Measurements from ENCODE around the gene PAPPA. TPM values are rescaled to one million over a fixed set of nuclear protein-coding genes. Genes with fewer than 3 reads are reported as not detected.

The PAPPA gene
- polyA plus RNA-seq, 1 experiment = 39.9 TPM

DNA sequence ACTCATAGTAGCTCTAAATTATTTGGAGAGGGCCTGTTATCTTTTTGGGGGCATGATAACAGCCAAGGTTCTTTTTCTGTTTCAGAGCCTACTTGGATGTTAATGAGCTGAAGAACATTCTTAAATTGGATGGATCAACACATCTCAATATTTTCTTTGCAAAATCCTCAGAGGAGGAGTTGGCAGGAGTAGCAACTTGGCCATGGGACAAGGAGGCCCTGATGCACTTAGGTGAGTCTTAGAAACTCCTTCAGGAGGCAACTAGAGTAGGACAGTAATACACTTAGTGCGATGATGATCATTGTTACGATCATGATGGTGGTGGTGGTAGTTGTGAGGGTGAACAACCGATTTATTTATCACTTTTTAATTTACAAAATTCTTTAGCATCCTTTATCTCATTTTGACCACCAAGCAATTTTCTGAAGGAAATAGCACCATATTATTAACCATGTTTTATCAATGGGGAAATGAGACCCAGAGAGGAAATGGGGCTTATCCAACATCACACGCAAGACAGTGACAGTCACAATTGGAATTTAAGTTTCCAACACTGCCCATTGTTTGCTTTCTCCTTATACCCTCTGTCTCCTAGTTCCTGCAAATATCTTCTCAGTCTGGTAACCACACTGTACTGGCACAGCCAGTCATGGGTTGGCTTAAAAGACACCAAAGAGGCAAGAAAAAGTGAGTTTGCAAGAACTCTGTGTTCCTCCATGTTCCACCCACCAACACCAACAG is 54.0 kb downstream of the PAPPA start:
- DNase-seq (ENCODE audit: low read depth) = no peak
- TF ChIP-seq, protein P1, sequence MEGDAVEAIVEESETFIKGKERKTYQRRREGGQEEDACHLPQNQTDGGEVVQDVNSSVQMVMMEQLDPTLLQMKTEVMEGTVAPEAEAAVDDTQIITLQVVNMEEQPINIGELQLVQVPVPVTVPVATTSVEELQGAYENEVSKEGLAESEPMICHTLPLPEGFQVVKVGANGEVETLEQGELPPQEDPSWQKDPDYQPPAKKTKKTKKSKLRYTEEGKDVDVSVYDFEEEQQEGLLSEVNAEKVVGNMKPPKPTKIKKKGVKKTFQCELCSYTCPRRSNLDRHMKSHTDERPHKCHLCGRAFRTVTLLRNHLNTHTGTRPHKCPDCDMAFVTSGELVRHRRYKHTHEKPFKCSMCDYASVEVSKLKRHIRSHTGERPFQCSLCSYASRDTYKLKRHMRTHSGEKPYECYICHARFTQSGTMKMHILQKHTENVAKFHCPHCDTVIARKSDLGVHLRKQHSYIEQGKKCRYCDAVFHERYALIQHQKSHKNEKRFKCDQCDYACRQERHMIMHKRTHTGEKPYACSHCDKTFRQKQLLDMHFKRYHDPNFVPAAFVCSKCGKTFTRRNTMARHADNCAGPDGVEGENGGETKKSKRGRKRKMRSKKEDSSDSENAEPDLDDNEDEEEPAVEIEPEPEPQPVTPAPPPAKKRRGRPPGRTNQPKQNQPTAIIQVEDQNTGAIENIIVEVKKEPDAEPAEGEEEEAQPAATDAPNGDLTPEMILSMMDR (IDR thresholded peaks at IDR 0.05; ENCODE audit: insufficient read depth, low read depth, low read length) = no peak
- H3K36me3 ChIP-seq (ENCODE audit: control insufficient read depth, insufficient read depth, low read length) = peaks cover 13% of the 10 kb centered on the region
- H3K4me3 ChIP-seq (ENCODE audit: low read depth, low read length) = no peak overlapping the region
- no peaks in the 10 kb centered on the region for H3K27me3 ChIP-seq (ENCODE audit: control insufficient read depth, insufficient read depth, low read length)
- POLR2A ChIA-PET = no interaction called here
- CTCF ChIA-PET = no interaction called here

GRCh38 chr9:116208417-116209232 is 55.0 kb downstream of the PAPPA start:
- H3K4me3 ChIP-seq (ENCODE audit: low read depth, low read length) = no peak overlapping the region
- no peaks in the 10 kb centered on the region for H3K27me3 ChIP-seq (ENCODE audit: control insufficient read depth, insufficient read depth, low read length)
- TF ChIP-seq, protein P1 (IDR thresholded peaks at IDR 0.05; ENCODE audit: insufficient read depth, low read depth, low read length) = peak; percentile 46
- H3K36me3 ChIP-seq (ENCODE audit: control insufficient read depth, insufficient read depth, low read length) = peaks cover 16% of the 10 kb centered on the region
- POLR2A ChIA-PET = no interaction called here
- CTCF ChIA-PET = interaction anchor here (0.6 to 1.9 kb wide), 5 partner anchors 133 to 616 kb away, joined by 3 to 10 read pairs (median 4); no protein-coding TSS in a partner anchor
- DNase-seq (ENCODE audit: low read depth) = no peak

DNA sequence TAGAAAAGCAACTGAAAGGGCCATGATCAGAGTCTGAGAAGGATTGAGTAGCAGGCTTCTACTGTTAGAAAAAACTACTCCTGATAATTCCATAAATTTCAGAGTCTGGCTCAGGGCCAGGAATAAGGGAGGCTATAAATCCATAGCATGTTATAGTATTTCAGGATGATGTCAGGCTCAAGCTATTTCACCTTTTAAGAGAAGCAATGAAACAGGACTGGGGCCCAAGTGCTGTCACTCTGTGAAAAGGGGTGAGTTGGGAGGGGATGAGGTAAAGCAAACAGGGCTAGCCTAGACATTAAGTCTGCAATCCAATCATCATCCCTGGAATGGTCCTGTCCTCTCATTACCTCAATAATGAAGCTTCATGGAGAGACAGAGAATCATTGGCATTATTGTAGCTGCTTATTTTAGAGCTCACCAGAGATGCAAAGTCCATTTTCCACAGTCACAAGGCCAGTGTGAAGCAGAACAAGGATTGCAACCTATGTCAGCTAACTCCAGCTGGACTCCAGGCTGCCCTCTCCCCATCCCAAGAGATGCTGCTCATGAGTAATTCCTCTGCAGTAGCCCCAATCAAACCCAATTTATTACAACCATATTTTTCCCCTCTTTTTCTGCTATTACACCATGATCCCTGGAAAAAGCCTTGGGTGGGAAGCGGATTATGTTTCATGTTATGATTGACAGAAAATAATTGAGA is 56.0 kb downstream of the PAPPA start:
- POLR2A ChIA-PET = no interaction called here
- H3K27me3 ChIP-seq (ENCODE audit: control insufficient read depth, insufficient read depth, low read length) = no peaks in the 10 kb centered on the region
- H3K4me3 ChIP-seq (ENCODE audit: low read depth, low read length) = no peak overlapping the region
- peaks cover 16% of the 10 kb centered on the region for H3K36me3 ChIP-seq (ENCODE audit: control insufficient read depth, insufficient read depth, low read length)
- no peak for DNase-seq (ENCODE audit: low read depth)
- CTCF ChIA-PET = interaction anchor here (1.3 to 1.9 kb wide), 3 partner anchors 327 to 617 kb away, joined by 4 to 10 read pairs (median 6); no protein-coding TSS in a partner anchor
- TF ChIP-seq, protein P1 (IDR thresholded peaks at IDR 0.05; ENCODE audit: insufficient read depth, low read depth, low read length) = no peak

GRCh38 chr9:116212986-116213692 is 59.5 kb downstream of the PAPPA start:
- no peak for DNase-seq (ENCODE audit: low read depth)
- no peaks in the 10 kb centered on the region for H3K27me3 ChIP-seq (ENCODE audit: control insufficient read depth, insufficient read depth, low read length)
- ChIA-PET POLR2A (no interaction called here), CTCF (no interaction called here)
- no peak overlapping the region for H3K4me3 ChIP-seq (ENCODE audit: low read depth, low read length)
- TF ChIP-seq, protein P1 (IDR thresholded peaks at IDR 0.05; ENCODE audit: insufficient read depth, low read depth, low read length) = no peak
- peaks cover 18% of the 10 kb centered on the region for H3K36me3 ChIP-seq (ENCODE audit: control insufficient read depth, insufficient read depth, low read length)

Data from BJ (cell line).